ENCODE measurements around the gene TMTC4. TPM values are rescaled to one million over a fixed set of nuclear protein-coding genes. Genes with fewer than 3 reads are reported as not detected.

The TMTC4 gene, protein sequence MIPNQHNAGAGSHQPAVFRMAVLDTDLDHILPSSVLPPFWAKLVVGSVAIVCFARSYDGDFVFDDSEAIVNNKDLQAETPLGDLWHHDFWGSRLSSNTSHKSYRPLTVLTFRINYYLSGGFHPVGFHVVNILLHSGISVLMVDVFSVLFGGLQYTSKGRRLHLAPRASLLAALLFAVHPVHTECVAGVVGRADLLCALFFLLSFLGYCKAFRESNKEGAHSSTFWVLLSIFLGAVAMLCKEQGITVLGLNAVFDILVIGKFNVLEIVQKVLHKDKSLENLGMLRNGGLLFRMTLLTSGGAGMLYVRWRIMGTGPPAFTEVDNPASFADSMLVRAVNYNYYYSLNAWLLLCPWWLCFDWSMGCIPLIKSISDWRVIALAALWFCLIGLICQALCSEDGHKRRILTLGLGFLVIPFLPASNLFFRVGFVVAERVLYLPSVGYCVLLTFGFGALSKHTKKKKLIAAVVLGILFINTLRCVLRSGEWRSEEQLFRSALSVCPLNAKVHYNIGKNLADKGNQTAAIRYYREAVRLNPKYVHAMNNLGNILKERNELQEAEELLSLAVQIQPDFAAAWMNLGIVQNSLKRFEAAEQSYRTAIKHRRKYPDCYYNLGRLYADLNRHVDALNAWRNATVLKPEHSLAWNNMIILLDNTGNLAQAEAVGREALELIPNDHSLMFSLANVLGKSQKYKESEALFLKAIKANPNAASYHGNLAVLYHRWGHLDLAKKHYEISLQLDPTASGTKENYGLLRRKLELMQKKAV
- total RNA-seq (2012; rRNA removed) (13.1 and 14.3 TPM in 2 replicates), polyA plus RNA-seq (2012; rRNA removed) (7.4 and 8.4 TPM in 2 replicates), Bru-seq, nascent RNA (percentile 55 among the genes with signal in this experiment), BruChase-seq, experiment 1, labeled RNA remaining after a 6-hour chase (percentile 51 among the genes with signal in this experiment), BruChase-seq, experiment 2, labeled RNA remaining after a 2-hour chase (percentile 52 among the genes with signal in this experiment)
- polyA plus RNA-seq (2012; cell fraction: cytosol; rRNA removed) = 6.2 and 6.5 TPM in 2 replicates
- polyA plus RNA-seq (2012; cell fraction: nucleus; rRNA removed; ENCODE audit: low replicate concordance) = 9.1 and 18.2 TPM in 2 replicates
- long read RNA-seq, transcript TMTC4-202 (19 exons, 3,602 nt) = major isoform, 7 of 20 reads
- long read RNA-seq, partial matches to known transcripts = 2 of 20 reads
- long read RNA-seq, other reads (novel, unspliced or antisense) = 7 of 20 reads

DNA sequence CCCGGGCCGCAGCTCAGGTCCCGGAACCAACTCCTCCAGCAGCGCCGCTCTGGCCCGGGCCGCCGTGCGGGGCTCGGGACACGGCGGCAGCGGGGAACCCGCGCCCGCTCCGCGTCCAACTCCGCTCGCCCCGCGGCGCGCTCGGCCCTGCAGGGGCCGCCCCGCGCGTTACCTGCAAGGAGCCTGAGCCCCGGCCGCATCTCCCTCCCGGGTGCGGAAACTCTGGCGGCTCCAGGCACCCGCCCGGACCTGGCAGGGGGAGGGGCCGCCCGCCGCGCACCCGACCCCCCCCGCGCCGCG, at the start of gene TMTC4:
Gene TMTC4 (minus strand): TSS at position 224 of the 300 bp plus-strand sequence. CDS start 4,433 bp downstream, outside the sequence.
- DNase-seq = no peak
- Histone ChIP-seq H2BK20ac (ENCODE audit: low read depth, low read length) (no peak within 1 kb of the TSS), H3K4me1 (ENCODE audit: control insufficient read depth, insufficient read depth, low read length) (peaks cover 8% of the 10 kb centered on the region; the same call in 1 of the 2 replicates), H3K4me3 (ENCODE audit: insufficient read depth, low read depth, low read length) (peak within 1 kb of the TSS; percentile 93), H3K27ac (ENCODE audit: insufficient read depth, low read length) (peak within 1 kb of the TSS; percentile 36; the same call in 1 of the 2 replicates), H2AK5ac (ENCODE audit: low read depth, low read length) (no peak within 1 kb of the TSS), H4K5ac (ENCODE audit: low read depth, low read length) (no peak within 1 kb of the TSS), H3K36me3 (ENCODE audit: control insufficient read depth, insufficient read depth, low read length) (peaks cover 4% of the 10 kb centered on the region; the same call in 1 of the 2 replicates), H4K91ac (ENCODE audit: insufficient read depth, low read depth, low read length) (no peak within 1 kb of the TSS), H4K20me1 (ENCODE audit: insufficient read depth, low read length) (peaks cover 4% of the 10 kb centered on the region; the same call in 1 of the 2 replicates), H3K23ac (ENCODE audit: low read depth, low read length) (peak within 1 kb of the TSS; percentile 74), H3K9me3 (ENCODE audit: control insufficient read depth, insufficient read depth, low read length) (no peaks in the 10 kb centered on the region), H3K14ac (replicated peaks; ENCODE audit: low read depth, low read length) (peak within 1 kb of the TSS; percentile 59; the same call in 1 of the 2 replicates), H3K56ac (ENCODE audit: extremely low read depth, insufficient read depth, low read length) (peak within 1 kb of the TSS; percentile 42), H3K27me3 (ENCODE audit: control insufficient read depth, insufficient read depth, low read length) (peaks cover 2% of the 10 kb centered on the region), H3K79me1 (ENCODE audit: low read depth in 1 of 2, low read length in 2 of 2) (peaks cover 4 to 17% of the 10 kb centered on the region in 2 experiments; a peak in 3 of 4 replicates), H2BK5ac (ENCODE audit: low read depth, low read length, poor library complexity, severe bottlenecking) (peak within 1 kb of the TSS; percentile 33), H3K9me1 (ENCODE audit: insufficient read depth, low read length) (peaks cover 4% of the 10 kb centered on the region; the same call in 1 of the 2 replicates), H4K8ac (ENCODE audit: low read depth in 2 of 2, low read length in 2 of 2) (peak within 1 kb of the TSS in 1 of 2 experiments; percentile 60; a peak in 1 of 4 replicates), H3K4ac (ENCODE audit: low read depth, low read length) (peak within 1 kb of the TSS; percentile 43), H3K9ac (ENCODE audit: low read depth, low read length) (peak within 1 kb of the TSS; percentile 77), H3K18ac (ENCODE audit: low read depth, low read length) (peak within 1 kb of the TSS; percentile 57), H2AFZ (replicated peaks; ENCODE audit: low read length, poor library complexity) (peak within 1 kb of the TSS; percentile 90), H2BK120ac (ENCODE audit: low read depth, low read length) (peak within 1 kb of the TSS; percentile 3), H2AK9ac (replicated peaks; ENCODE audit: low read depth, low read length, poor library complexity) (peak within 1 kb of the TSS; percentile 86), H3K4me2 (ENCODE audit: low read depth, low read length) (peak within 1 kb of the TSS; percentile 97), H2BK15ac (ENCODE audit: low read depth, low read length) (no peak within 1 kb of the TSS)
- in situ Hi-C loops (cut with MboI; ENCODE audit: low sequenced_read_pairs) (no loop called here), dilution Hi-C loops (cut with HindIII; ENCODE audit: low sequenced_read_pairs, unreplicated experiment) (no loop called here), intact Hi-C loops (cut with micrococcal nuclease) (no loop called here)
- WGBS, 2 experiments (ENCODE audit: extremely low coverage in 2 of 2, insufficient read length in 1 of 2) = 1% methylated on average over 16 of the region's 45 CpGs; no CpG with 5 or more reads in 1 of the 2 experiments
- TF ChIP-seq MXI1 (IDR thresholded peaks at IDR 0.05; ENCODE audit: borderline replicate concordance, low read depth, low read length) (0 out of 2 replicates have a peak, but pooled peaks have one; percentile 9), CEBPB (IDR thresholded peaks at IDR 0.05; ENCODE audit: low read depth, low read length) (no peak), NFE2L2 (IDR thresholded peaks at IDR 0.05; ENCODE audit: low read depth, low read length) (no peak)
- ChIA-PET CTCF (interaction anchor here (0.8 kb wide), 1 partner anchor 96 kb away, joined by 3 read pairs; no protein-coding TSS in a partner anchor), POLR2A (ENCODE audit: unreplicated experiment) (no interaction called here)
- ATAC-seq (ENCODE audit: low read depth) = peak; percentile 52
- no TSS peak for BruUV-seq (replicated peaks)

All from IMR-90 (cell line).